GM12891 (cell line): ENCODE measurements around the gene VDAC1.
A peak's percentile ranks its signal among the peaks of the same experiment; 100 is the strongest.
"Not testable (repeated sequence)": the region's sequence is repeated elsewhere in the genome, so short reads cannot be mapped to it uniquely, and the experiment has no call there.

Source experiments
- DNase-seq: peaks from one replicate; pipeline ENCODE4 v3.0.0; 2011; ENCODE audit warnings: low spot score; ENCODE audit not compliant: insufficient read length
- FAIRE-seq: peaks from 2 replicates; lab custom pipeline; 2011; peaks lifted over from hg19 to GRCh38; lab: Jason Lieb, UNC
- PAX5 ChIP-seq: IDR thresholded peaks from 2 replicates; pipeline ENCODE4 v1.6.1; 2011; ENCODE audit warnings: low read length, moderate library complexity, mild to moderate bottlenecking; ENCODE audit not compliant: insufficient read depth, severe bottlenecking
- POLR2A ChIP-seq: IDR thresholded peaks from 2 replicates; pipeline ENCODE4 v1.6.1; 2011; ENCODE audit warnings: low read depth, low read length, control low read depth
- POLR2AphosphoS5 ChIP-seq: IDR thresholded peaks from 2 replicates; pipeline ENCODE4 v1.6.1; 2011; ENCODE audit warnings: low read depth, low read length, control low read depth
- POU2F2 ChIP-seq: IDR thresholded peaks from 2 replicates; pipeline ENCODE4 v1.6.1; 2011; ENCODE audit warnings: low read depth, mild to moderate bottlenecking, control low read depth, low read length, moderate library complexity
- SPI1 ChIP-seq: IDR thresholded peaks from 2 replicates; pipeline ENCODE4 v1.6.1; 2011; ENCODE audit warnings: low read depth, low read length, control low read depth
- TAF1 ChIP-seq: IDR thresholded peaks from 2 replicates; pipeline ENCODE4 v1.6.1; 2011; ENCODE audit warnings: low read depth, low read length, control low read depth

The VDAC1 gene

GRCh38 chr5:133990396-133990795 lies 14.4 kb downstream of the VDAC1 start:
- no peak for TF ChIP-seq TAF1
- DNase-seq, result no peak
- FAIRE-seq, result no peak

GRCh38 chr5:133985540-133986180 lies 19.1 kb downstream of the VDAC1 start:
- DNase-seq, result no peak
- TF ChIP-seq PAX5 (no peak), POU2F2 (no peak), TAF1 (no peak), POLR2A (no peak), SPI1 (no peak), POLR2AphosphoS5 (no peak)

GRCh38 chr5:133983674-133984073 lies 21.1 kb downstream of the VDAC1 start:
- FAIRE-seq, result no peak
- no peak for DNase-seq
- TF ChIP-seq PAX5, result no peak
- no peak for TF ChIP-seq TAF1
- TF ChIP-seq POU2F2, result no peak
- no peak for TF ChIP-seq POLR2A
- 0 out of 2 replicates have a peak, but pooled peaks have one; percentile 28 for TF ChIP-seq POLR2AphosphoS5
- TF ChIP-seq SPI1, result no peak

More at GRCh38 chr5:133985540-133986180, 19.1 kb downstream of the VDAC1 start:
- FAIRE-seq, result no peak

GRCh38 chr5:133981714-133982113 lies 23.1 kb downstream of the VDAC1 start:
- no peak for FAIRE-seq
- TF ChIP-seq TAF1, result no peak
- no peak for TF ChIP-seq POLR2AphosphoS5
- TF ChIP-seq PAX5, result no peak
- no peak for TF ChIP-seq SPI1
- no peak for TF ChIP-seq POLR2A
- TF ChIP-seq POU2F2, result no peak
- no peak for DNase-seq

- no peak for TF ChIP-seq SPI1
- TF ChIP-seq POLR2AphosphoS5, result no peak
- no peak for TF ChIP-seq TAF1
- TF ChIP-seq POU2F2, result no peak
- no peak for TF ChIP-seq PAX5
- no peak for TF ChIP-seq POLR2A
- FAIRE-seq, result no peak
- no peak for DNase-seq
These were observed 24.1 kb downstream of the VDAC1 start for GRCh38 chr5:133980652-133981051.

- no peak for TF ChIP-seq POLR2A
- DNase-seq (no peak), FAIRE-seq (no peak)
These were observed 25.8 kb downstream of the VDAC1 start for GRCh38 chr5:133978943-133979342.

- FAIRE-seq (no peak), DNase-seq (no peak)
- no peak for TF ChIP-seq POLR2A
- no peak for TF ChIP-seq TAF1
- no peak for TF ChIP-seq POU2F2
These were observed 26.9 kb downstream of the VDAC1 start for GRCh38 chr5:133977858-133978257.

GRCh38 chr5:133977161-133977787 lies 27.5 kb downstream of the VDAC1 start:
- TF ChIP-seq POLR2AphosphoS5 (no peak), SPI1 (peak; percentile 86)
- DNase-seq (no peak), FAIRE-seq (no peak)

- not testable (repeated sequence) for DNase-seq, FAIRE-seq
These were observed 29.2 kb downstream of the VDAC1 start for GRCh38 chr5:133975546-133975945.

GRCh38 chr5:133974142-133974541 lies 30.6 kb downstream of the VDAC1 start:
- DNase-seq, result no peak
- no peak for FAIRE-seq
- TF ChIP-seq POLR2A (no peak), TAF1 (no peak), SPI1 (no peak), PAX5 (no peak), POLR2AphosphoS5 (no peak), POU2F2 (no peak)

- no peak for TF ChIP-seq POU2F2
- TF ChIP-seq POLR2AphosphoS5, result no peak
- no peak for TF ChIP-seq POLR2A
- TF ChIP-seq TAF1, result no peak
- TF ChIP-seq PAX5, result no peak
- TF ChIP-seq SPI1, result no peak
- no peak for FAIRE-seq
- DNase-seq, result no peak
These were observed 34.4 kb downstream of the VDAC1 start for GRCh38 chr5:133970325-133970909.
